GM18870 (cell line): ENCODE data around the gene IGFBP3.
"Not testable (repeated sequence)": the region's sequence is repeated elsewhere in the genome, so short reads cannot be mapped to it uniquely, and the experiment has no call there.

Source experiments
- ATAC-seq: cut with Tn5 transposase; IDR thresholded peaks from one replicate; pipeline ENCODE4 v1.9.1; 2021; ENCODE audit warnings: moderate library complexity; ENCODE audit not compliant: unreplicated experiment

IGFBP3 gene, protein sequence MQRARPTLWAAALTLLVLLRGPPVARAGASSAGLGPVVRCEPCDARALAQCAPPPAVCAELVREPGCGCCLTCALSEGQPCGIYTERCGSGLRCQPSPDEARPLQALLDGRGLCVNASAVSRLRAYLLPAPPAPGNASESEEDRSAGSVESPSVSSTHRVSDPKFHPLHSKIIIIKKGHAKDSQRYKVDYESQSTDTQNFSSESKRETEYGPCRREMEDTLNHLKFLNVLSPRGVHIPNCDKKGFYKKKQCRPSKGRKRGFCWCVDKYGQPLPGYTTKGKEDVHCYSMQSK

DNA sequence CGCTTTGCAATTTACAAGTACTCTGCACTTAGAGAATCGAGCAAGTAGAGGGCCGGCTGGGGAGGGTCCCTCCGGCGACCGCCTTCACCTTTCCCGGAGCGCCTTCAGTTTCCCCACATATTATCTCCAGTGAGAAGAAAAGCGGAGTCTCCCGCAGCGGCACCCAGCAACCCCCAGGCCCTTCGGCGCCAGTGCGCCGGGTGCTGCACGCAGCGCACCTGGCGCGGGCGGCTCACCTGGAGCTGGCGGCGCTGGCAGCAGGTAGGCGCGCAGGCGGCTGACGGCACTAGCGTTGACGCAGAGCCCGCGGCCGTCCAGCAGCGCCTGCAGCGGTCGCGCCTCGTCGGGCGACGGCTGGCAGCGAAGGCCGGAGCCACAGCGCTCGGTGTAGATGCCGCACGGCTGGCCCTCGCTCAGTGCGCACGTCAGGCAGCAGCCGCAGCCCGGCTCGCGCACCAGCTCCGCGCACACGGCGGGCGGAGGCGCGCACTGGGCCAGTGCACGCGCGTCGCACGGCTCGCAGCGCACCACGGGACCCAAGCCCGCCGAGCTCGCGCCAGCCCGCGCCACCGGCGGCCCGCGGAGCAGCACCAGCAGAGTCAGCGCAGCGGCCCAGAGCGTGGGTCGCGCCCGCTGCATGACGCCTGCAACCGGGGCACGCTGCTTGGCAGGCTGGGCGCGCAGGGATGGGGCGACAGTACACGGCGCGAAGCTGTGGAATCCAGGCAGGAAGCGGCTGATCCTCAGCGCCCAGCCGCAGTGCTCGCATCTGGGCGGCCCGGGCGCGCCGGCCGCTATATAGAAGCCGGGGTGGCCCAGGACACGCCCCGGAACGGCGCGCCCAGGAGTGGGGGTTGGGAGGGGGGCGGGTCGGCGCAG is at the start of gene IGFBP3:
Gene IGFBP3, minus strand, starts transcription at position 771 of the 879 bp plus-strand sequence. Its CDS starts 132 bp downstream, at position 639.
- no peak for ATAC-seq

DNA sequence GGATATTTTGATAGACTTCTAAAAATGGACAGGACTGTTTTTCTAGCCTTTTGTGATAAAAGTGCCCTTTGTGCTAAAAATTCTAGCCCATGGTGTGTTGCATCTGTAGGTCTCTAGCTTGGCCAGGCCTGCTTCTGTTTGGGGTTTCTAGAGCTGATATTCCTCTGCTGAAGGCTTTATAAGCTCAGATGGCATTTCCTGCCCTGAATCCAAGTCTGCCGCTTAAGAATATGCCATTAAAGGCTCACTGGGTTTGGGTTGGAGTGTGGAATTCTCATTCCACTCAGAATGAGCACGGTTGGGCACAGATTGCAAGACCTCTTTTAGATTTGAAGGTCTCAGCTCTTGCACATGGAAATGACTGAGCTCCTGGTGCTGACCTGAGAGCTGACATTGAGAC is 49.4 kb upstream of the IGFBP3 start:
- no peak for ATAC-seq

DNA sequence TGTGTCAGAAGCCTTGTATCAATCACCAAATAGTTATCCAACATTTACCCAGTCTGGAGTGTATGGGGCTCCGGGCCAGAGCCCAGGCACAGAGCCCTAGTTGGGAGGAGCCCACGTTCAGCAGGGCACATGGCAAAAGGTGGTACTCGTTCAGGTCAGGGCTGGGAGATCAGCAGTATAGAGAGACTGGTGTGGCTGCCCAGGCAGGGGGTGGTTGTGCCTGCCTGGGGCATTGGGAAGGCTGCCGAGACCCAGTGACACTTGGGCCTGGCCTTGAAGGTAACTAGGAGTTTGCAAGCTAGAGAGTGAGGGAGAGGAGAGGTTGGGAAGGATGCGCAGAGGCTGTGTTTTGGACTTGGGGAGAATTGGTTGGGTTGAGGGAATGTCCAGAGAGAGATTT is 48.9 kb upstream of the IGFBP3 start:
- no peak for ATAC-seq

DNA sequence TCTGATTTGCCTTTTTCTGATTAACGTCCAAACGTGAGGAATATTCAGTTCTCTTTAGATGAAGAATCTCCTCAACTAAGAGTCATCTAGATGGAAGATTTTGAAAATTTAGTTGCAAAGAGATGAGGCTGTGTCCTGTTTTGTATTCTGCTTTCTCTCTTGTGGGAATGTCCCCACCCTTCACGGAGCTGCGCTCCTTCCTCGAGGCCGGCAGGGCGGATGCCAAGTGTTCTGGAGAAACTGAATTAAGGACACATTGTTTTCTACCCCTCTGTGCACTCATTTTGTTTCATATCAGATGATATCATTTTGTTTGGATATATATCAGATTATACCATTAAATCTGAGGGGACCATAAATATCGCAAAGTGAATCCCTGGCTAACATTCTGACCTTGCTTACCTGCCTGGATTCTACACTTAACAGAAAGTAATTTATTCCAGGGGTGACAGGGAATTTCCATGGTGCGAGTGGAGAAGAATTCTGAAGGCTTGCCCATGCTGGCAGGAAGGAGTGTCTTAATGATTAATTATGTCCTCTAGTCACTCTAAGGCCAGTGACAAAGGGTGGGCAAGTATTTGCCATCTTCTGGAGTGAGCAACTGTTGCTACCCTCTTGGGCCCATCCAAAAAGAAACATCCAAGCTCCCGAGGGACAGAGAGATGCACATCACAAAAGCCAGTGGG is 47.9 kb upstream of the IGFBP3 start:
- ATAC-seq = no peak

DNA sequence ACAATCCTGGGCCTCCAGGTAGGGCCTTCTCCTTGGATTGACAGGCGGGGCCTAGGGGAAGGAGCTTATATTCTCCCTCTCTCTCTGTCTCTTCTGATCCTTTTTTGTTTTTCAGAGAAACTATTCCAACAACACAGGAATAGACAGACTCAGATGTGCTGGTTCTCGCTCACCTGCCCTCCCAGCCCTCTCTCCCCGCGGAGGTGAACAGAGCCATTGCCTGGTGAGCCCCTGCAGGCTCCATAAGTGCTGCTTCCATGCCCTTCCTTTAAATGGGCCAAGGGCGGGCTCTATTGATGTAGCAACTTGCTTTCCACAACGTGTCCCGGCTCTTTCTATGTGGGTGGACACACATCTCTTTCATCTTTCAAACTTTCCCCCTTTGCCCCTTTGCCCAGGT is 47.2 kb upstream of the IGFBP3 start:
- no peak for ATAC-seq

DNA sequence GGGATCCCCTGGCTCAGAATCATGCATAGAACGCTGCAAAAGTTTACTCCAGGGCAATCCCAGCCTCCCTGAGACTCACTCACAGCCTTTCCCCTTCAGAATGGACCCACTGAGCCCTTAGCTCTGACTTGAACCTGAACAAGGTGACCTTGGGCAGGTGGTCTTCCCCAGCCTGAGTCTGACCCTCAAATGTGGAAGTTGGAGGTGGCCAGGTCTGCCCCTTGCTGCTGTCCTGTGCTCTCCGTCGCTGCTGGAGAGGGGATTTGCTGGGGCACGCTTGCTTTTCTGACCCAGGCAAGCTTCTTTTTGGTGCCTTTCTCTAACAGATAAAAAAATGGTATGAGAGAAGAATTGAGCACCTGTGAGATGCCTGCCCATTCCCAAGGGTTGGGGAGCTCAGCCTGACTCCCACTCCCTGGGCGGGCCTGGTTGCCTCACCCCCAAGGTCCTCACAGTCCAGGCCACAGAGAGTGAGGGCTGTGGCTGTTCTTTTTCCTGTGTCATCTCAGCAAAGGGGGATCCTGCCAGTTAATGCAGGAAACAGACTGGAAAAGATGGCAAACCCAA is 46.6 kb upstream of the IGFBP3 start:
- ATAC-seq = no peak

DNA sequence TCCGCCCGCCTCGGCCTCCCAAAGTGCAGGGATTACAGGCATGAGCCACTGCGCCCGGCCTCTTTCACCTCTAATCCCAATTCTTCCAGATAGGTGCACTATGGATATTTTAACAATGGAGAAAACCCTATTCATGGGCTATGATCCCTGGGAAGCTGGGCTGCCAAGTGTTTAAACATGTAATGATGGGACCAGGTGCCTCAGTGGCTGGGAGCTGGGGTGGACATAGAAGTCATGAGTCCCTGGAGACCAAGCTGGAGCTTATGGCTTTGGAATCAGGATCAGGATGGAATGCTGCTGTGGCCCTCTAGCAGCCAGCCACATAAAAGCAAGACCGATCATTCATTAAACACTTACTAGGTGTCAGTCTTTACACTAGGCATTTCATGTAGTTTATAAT is 41.8 kb upstream of the IGFBP3 start:
- no peak for ATAC-seq

DNA sequence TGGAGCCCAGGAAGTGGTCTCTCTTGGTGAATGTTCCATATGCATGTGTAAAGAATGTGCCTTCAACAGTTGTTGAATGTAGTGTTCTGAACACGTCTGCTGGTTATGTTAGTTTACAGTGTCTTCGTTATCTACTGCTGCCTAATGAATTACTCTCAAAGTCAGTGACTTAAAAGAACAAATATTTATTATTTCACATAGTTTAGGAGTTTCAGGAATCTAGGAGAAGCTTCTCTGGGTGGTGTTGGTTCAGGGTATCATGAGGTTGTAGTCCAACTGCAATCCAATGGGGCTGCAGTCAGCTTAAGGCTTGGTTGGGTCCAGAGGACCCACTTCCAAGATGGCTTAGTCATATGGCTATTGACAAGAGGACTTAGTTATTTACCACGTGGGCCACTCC is 36.6 kb upstream of the IGFBP3 start:
- no peak for ATAC-seq

DNA sequence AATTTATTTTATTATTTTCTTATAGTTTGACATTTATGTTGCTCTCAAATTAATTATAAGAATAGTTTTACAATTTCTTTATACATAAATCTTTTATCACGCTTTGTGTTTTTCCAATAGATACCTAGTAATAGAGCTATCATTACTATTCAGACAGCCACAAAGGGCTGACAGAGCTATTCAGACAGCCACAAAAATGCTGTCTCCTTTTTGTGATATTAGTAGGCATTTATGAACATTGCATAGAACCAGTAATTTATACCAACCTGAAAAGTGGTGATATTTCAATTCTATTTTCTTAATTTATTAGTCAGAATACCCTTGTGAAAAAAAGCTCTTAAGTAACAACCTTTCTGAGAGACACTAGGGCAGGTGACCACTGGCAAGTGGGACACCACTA is 34.2 kb upstream of the IGFBP3 start:
- ATAC-seq = no peak

DNA sequence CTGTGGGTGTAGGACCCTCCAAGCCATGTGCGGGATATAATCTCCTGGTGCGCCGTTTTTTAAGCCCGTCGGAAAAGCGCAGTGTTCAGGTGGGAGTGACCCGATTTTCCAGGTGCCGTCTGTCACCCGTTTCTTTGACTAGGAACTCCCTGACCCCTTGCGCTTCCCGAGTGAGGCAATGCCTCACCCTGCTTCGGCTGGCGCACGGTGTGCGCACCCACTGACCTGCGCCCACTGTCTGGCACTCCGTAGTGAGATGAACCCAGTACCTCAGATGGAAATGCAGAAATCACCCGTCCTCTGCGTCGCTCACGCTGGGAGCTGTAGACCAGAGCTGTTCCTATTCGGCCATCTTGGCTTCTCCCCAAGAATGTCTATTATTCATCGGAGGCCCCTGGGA is 32.0 kb upstream of the IGFBP3 start:
- not testable (repeated sequence) for ATAC-seq

DNA sequence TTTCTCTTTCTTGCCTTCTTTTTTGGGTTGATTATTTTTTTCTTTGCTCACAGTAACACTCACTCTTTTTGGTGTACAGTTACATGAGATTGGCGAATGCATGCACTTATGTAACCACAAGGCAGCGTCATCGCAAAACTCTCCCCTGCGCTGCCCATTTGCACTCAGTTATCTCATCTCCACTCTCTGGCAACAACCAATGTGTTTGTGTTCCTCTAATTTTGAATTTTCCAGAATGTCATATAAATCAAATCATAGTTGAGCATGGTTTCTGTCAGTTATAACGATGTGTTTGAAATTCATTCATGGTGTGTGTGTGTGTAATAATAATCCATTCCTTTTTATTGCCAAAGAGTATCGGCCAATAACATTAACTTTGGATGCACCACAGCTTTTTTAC is 23.0 kb upstream of the IGFBP3 start:
- ATAC-seq = no peak

DNA sequence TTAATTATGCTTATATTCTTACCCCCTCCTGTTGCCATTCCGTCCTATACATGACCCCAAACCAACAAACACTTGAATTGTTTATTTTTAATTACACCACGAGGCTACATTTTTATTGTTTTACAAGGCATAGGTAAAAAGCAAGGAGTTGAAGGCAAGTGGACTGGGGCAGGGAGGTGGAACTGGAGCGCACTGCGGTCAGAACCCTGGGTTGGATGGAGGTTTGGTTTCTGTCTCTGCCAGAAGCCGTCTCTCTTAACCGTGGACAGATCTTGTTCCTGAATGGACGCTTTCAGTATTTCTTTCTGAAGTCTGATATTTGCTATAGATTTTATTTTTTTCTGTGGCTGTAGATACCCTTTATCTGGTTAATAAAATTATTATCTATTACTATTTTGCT is 19.9 kb upstream of the IGFBP3 start:
- no peak for ATAC-seq

DNA sequence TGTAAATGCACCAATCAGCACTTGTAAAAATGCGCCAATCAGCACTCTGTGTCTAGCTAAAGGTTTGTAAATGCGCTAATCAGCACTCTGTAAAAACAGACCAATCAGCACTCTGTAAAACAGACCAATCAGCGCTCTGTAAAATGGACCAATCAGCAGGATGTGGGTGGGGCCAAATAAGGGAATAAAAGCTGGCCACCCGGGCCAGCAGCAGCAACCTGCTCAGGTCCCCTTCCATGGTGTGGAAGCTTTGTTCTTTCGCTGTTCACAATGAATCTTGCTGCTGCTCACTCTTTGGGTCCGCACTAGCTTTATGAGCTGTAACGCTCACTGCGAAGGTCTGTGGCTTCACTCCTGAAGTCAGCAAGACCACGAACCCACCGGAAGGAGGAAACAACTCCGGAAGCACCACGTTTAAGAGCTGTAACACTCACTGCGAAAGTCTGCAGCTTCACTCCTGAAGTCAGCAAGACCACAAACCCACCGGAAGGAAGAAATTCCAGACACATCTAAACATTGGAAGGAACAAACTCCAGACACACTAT is 19.2 kb upstream of the IGFBP3 start:
- ATAC-seq = not testable (repeated sequence)

DNA sequence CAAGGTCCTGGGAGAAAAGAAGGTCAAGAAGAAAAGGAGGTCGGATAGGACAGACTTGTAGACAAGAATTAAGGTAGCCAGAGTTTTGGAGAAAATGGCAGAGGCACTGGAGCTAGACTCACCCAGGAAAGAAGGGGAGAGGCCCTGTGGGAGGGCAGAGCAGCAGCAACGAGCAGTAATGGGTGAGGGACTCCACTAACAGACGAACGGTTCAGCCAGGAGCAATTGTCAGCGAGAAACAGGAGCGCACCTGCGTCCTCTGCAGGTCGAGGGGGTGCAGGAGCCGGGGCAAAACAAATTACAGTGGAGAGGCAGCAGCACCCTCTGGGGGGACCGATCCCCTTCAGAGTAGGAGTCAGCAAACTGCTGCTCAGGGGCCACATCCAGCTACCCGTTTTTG is 18.5 kb upstream of the IGFBP3 start:
- no peak for ATAC-seq

DNA sequence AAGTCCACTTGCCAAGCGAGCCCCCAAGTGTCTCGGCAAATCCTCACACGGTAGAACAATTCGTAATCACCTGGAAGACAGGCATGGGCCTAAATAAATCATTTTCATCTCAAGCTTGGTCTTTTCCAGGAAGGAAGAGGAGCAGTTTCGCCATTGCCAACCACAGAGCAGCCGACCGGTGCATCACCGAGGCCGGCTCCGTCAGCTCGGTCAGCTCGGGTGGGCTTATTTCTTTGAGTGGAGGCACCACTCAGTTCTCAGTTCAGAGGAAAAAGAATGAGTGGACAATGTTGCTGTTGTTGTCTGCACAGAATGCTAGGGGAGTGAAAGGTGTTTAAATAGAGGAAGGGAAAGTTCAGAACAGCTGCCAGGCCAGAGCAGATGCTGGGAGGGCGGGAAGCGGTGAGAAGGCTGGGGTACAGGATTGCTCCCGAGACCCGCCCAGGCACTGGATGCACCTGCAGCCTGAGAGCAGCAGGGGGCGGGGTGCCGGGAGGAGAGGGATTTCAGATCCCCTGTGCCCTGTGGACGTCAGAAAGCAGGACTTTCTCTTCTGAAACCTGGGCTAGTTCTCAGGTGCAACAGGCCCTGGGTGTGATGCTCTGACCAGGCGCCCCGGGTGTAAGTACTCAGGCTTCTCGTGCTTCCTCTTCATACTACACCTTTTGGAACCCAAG is 17.7 kb upstream of the IGFBP3 start:
- no peak for ATAC-seq

DNA sequence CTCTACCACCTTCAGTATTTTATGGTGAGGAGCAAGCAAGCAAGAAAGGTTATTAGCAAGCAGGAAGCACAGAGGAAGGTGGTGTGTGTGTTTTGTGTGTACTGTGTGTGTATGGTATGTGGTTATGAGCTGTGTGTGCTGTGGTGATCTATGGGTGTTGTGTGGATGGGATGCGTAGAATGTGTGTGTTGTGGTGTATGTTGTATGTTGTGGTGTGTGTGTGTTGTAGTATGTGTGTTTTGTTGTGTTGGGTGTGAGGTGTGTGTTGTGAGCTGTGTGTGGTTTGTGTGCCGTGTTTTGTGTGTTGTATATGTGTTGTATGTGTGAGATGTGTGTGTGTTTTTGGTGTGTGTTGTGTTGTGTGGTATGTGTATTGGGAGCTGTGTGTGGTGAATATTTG is 16.8 kb upstream of the IGFBP3 start:
- no peak for ATAC-seq

DNA sequence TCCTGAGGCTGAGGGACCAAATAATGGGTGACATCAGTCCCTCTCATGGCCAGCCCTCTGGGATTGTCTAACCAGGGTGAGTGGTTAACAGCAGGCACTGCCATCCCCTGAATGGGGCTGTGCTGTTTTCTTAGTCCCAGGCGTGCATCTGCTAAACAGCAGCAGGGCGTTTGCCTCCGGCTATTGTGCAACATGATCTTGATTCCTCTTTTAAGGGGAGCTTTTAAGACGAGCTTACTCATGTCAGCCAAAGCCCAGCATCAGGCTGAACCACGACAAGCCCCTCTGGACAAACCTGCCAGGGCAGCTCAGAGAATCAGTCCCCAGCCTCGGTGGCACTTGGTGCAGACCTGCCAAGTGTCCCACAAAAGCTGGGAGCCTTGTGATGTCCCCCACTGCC is 16.2 kb upstream of the IGFBP3 start:
- ATAC-seq = no peak

DNA sequence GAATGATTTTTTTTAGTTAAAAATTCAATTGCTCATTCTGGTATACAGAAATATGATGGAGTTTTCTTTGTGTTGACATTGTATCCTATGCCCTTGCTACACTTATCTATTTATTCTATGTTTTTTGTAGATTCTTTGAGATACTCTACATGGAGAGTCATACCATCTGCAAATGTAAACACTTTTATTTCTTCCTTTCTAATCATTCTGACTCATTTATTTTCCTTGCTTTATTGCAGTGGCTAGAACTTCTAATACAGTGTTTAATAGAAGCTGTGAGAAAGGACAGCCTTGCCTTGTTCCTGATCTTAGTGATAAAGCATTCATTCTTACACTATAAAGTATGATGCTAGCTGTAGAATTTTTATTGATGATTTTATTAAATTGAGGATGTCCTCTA is 9.9 kb upstream of the IGFBP3 start:
- ATAC-seq = no peak

DNA sequence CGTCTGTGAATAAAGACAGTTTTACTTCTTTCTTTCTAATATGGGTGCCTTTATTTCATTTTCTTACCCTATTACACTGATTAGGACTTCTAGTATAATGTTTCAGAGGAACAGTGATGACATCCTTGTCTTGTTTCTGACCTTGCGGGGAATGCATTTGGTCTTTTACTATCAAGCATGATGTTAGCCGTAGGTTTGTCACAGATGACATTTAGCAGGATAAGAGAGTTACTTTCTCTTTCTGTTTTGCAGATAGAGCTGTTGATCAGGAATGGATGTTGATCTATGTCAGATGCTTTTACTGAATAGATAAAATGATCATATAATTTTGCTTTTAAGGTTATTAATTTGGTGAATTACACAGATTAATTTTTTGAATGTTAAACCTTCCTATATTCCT is 6.6 kb upstream of the IGFBP3 start:
- ATAC-seq = no peak

DNA sequence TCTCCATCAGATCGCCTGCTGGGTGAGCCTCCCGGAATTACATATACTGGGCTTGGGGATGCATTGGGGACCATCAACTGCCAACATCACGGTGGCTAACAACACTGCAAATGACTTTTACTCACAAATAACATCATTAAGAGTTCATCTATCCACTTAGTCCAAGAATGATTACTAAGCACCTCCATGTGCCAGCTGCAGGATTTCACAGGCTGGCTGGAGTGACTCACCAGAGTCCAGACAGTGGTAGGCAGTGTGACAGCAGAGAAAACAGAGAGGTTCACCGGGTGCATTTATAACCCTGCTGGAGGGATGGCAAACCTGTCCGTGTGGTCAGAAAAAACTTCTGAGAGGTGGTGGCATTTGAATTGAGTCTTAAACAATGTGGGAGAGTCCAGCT is 3.2 kb upstream of the IGFBP3 start:
- no peak for ATAC-seq

DNA sequence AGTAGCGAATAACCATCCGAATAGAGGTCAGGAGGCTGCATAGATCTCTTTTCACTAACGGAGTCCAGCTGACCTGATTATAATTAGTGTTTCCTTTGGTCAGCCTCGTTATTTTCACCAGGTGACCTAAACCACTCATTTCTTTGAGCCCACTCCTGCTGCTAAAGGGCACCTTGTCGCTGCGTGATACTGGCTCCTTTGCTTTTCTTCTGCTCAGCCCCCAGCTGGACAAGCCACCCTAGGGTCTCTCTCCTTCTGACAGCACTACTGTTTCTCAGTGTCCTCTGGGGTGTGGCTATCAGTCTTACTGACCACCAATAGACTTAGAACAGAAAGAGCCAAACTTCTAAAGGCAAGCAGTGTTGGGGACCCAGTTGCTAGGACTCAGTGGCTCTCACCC is 2.7 kb upstream of the IGFBP3 start:
- ATAC-seq = no peak
